PC-9 (cell line): ENCODE data around the gene CSGALNACT2. TPM values are rescaled to one million over a fixed set of nuclear protein-coding genes. Genes with fewer than 3 reads are reported as not detected.

Source experiments
- BruUV-seq: library from RNA; stranded (reverse); fragments of 400-500 nt; replicated peaks from 2 replicates; lab custom pipeline; 2021; lab: Mats Ljungman, UMichigan
- CTCF ChIA-PET: fragments of 300-600 bp; sonication (Branson Sonifier 250); formaldehyde crosslinking; loops from one replicate; lab custom pipeline; 2022; ENCODE audit warnings: antibody characterized with exemption; lab: Charles Lee
- POLR2A ChIA-PET: fragments of 300-600 bp; sonication (Branson Sonifier 250); formaldehyde crosslinking; loops from one replicate; lab custom pipeline; 2022; ENCODE audit warnings: antibody characterized with exemption; ENCODE audit not compliant: unreplicated experiment; lab: Charles Lee
- DNase-seq, 2 experiments: peaks; one replicate each; pipeline versions ENCODE4 v3.0.0 to v3.0.0-alpha.2; 2015 to 2022; ENCODE audit warnings: mixed read lengths in 1 of 2
- H2AFZ ChIP-seq: fragments of 200-600 bp; sonication (generic); 2 replicates; pipeline ENCODE4 v1.8.1; 2017; ENCODE audit warnings: antibody characterized with exemption
- H3F3A ChIP-seq: fragments of 200-600 bp; sonication (generic); 2 replicates; pipeline ENCODE4 v1.8.1; 2017; ENCODE audit warnings: antibody characterized with exemption, mild to moderate bottlenecking, low read depth; ENCODE audit not compliant: insufficient read depth
- H3K27ac ChIP-seq: fragments of 200-600 bp; sonication (generic); 2 replicates; pipeline ENCODE4 v1.6.1; 2016; ENCODE audit warnings: mixed run types
- H3K27me3 ChIP-seq: fragments of 200-600 bp; sonication (generic); 2 replicates; pipeline ENCODE4 v1.6.1; 2016; ENCODE audit warnings: low read depth, mixed run types; ENCODE audit not compliant: insufficient read depth
- H3K36me3 ChIP-seq: fragments of 200-600 bp; sonication (generic); 2 replicates; pipeline ENCODE4 v1.6.1; 2016; ENCODE audit warnings: low read depth, mixed run types
- H3K4me1 ChIP-seq: fragments of 200-600 bp; sonication (generic); replicated peaks from 2 replicates; pipeline ENCODE4 v1.6.1; 2016; ENCODE audit warnings: mixed run types; ENCODE audit not compliant: insufficient read depth
- H3K4me2 ChIP-seq: fragments of 200-600 bp; sonication (generic); 2 replicates; pipeline ENCODE4 v1.6.1; 2017; ENCODE audit warnings: mixed run types
- H3K4me3 ChIP-seq: fragments of 200-600 bp; sonication (generic); 2 replicates; pipeline ENCODE4 v1.6.1; 2016; ENCODE audit warnings: mixed run types
- H3K79me2 ChIP-seq: fragments of 200-600 bp; sonication (generic); 2 replicates; pipeline ENCODE4 v1.6.1; 2017; ENCODE audit warnings: low read depth, mixed run types
- H3K9me2 ChIP-seq: fragments of 200-600 bp; sonication (generic); 2 replicates; pipeline ENCODE4 v1.8.1; 2017; ENCODE audit warnings: mild to moderate bottlenecking; ENCODE audit not compliant: insufficient read depth
- H3K9me3 ChIP-seq: fragments of 200-600 bp; sonication (generic); 2 replicates; pipeline ENCODE4 v1.8.1; 2016; ENCODE audit warnings: low read depth; ENCODE audit not compliant: insufficient read depth
- H4K20me1 ChIP-seq: fragments of 200-600 bp; sonication (generic); 2 replicates; pipeline ENCODE4 v1.8.1; 2017; ENCODE audit not compliant: insufficient read depth
- EZH2 ChIP-seq: fragments of 200-600 bp; sonication (generic); IDR thresholded peaks from 2 replicates; pipeline ENCODE4 v1.8.0; 2017; ENCODE audit warnings: antibody characterized with exemption, low read depth
- intact Hi-C: fragments of 100-400 bp; cut with micrococcal nuclease; formaldehyde crosslinking; loops from one replicate; pipeline ENCODE4 v1.10.0; 2022; ENCODE audit not compliant: unreplicated experiment
- total RNA-seq: library from RNA; stranded (reverse); gene quantifications from 2 replicates; pipeline ENCODE4 v1.2.3, GENCODE V29; 2021
- TF ChIP-seq, protein P1 (sequence below): fragments of 200-600 bp; sonication (generic); conservative IDR thresholded peaks from 2 replicates; pipeline ENCODE4 v1.6.1; 2017; ENCODE audit warnings: mixed run types, antibody characterized with exemption, mild to moderate bottlenecking, moderate library complexity

Gene CSGALNACT2
- total RNA-seq, 1 experiment from 2014 or later, result 7.2 TPM

GRCh38 chr10:43227911-43228782 lies 89.9 kb downstream of the CSGALNACT2 start:
- Histone ChIP-seq H3F3A (no peaks in the 10 kb centered on the region), H2AFZ (no peak overlapping the region), H3K27ac (no peak overlapping the region), H4K20me1 (no peaks in the 10 kb centered on the region), H3K27me3 (peaks cover 15% of the 10 kb centered on the region), H3K9me3 (no peaks in the 10 kb centered on the region), H3K4me2 (no peak overlapping the region), H3K79me2 (no peaks in the 10 kb centered on the region), H3K36me3 (no peaks in the 10 kb centered on the region), H3K4me3 (no peak overlapping the region), H3K4me1 (no peaks in the 10 kb centered on the region), H3K9me2 (no peaks in the 10 kb centered on the region)
- intact Hi-C loops, result no loop called here
- TF ChIP-seq EZH2, result no peak
- TF ChIP-seq, protein P1, sequence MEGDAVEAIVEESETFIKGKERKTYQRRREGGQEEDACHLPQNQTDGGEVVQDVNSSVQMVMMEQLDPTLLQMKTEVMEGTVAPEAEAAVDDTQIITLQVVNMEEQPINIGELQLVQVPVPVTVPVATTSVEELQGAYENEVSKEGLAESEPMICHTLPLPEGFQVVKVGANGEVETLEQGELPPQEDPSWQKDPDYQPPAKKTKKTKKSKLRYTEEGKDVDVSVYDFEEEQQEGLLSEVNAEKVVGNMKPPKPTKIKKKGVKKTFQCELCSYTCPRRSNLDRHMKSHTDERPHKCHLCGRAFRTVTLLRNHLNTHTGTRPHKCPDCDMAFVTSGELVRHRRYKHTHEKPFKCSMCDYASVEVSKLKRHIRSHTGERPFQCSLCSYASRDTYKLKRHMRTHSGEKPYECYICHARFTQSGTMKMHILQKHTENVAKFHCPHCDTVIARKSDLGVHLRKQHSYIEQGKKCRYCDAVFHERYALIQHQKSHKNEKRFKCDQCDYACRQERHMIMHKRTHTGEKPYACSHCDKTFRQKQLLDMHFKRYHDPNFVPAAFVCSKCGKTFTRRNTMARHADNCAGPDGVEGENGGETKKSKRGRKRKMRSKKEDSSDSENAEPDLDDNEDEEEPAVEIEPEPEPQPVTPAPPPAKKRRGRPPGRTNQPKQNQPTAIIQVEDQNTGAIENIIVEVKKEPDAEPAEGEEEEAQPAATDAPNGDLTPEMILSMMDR, result no peak
- CTCF ChIA-PET, result interaction anchor here (0.6 kb wide), 1 partner anchor 1748 kb away, joined by 11 read pairs; no protein-coding TSS in a partner anchor
- peak in 1 of 2 experiments; percentile 1 for DNase-seq
- no TSS peak for BruUV-seq
- POLR2A ChIA-PET, result no interaction called here

GRCh38 chr10:43228783-43229207 lies 90.5 kb downstream of the CSGALNACT2 start:
- Histone ChIP-seq H3F3A (no peaks in the 10 kb centered on the region), H4K20me1 (no peaks in the 10 kb centered on the region), H3K4me3 (no peak overlapping the region), H3K36me3 (no peaks in the 10 kb centered on the region), H3K9me3 (no peaks in the 10 kb centered on the region), H2AFZ (no peak overlapping the region), H3K4me1 (no peaks in the 10 kb centered on the region), H3K27me3 (peaks cover 15% of the 10 kb centered on the region), H3K9me2 (no peaks in the 10 kb centered on the region), H3K79me2 (no peaks in the 10 kb centered on the region), H3K4me2 (peak overlapping the region; percentile 44; the same call in 1 of the 2 replicates), H3K27ac (no peak overlapping the region)
- ChIA-PET POLR2A (no interaction called here), CTCF (no interaction called here)
- DNase-seq, result no peak
- BruUV-seq, result no TSS peak
- intact Hi-C loops, result no loop called here
- no peak for TF ChIP-seq EZH2
- TF ChIP-seq, protein P1, result no peak

GRCh38 chr10:43229208-43230061 lies 91.2 kb downstream of the CSGALNACT2 start:
- H3K9me3 ChIP-seq, result no peaks in the 10 kb centered on the region
- no peaks in the 10 kb centered on the region for H3K79me2 ChIP-seq
- H3K27ac ChIP-seq, result no peak overlapping the region
- no peaks in the 10 kb centered on the region for H3K36me3 ChIP-seq
- no peak for TF ChIP-seq EZH2
- TF ChIP-seq, protein P1, result no peak
- no peaks in the 10 kb centered on the region for H3F3A ChIP-seq
- intact Hi-C loops, result no loop called here
- ChIA-PET CTCF (no interaction called here), POLR2A (no interaction called here)
- H3K4me2 ChIP-seq, result peak overlapping the region; percentile 44
- H4K20me1 ChIP-seq, result no peaks in the 10 kb centered on the region
- peaks cover 15% of the 10 kb centered on the region for H3K27me3 ChIP-seq
- no TSS peak for BruUV-seq
- peak in 1 of 2 experiments; percentile 47 for DNase-seq
- H3K9me2 ChIP-seq, result no peaks in the 10 kb centered on the region
- H2AFZ ChIP-seq, result no peak overlapping the region
- H3K4me1 ChIP-seq, result no peaks in the 10 kb centered on the region
- H3K4me3 ChIP-seq, result peak overlapping the region; percentile 18; the same call in 1 of the 2 replicates
